ENCODE results near the gene PPP1R12B.

- TF ChIP-seq CTCF (conservative IDR thresholded peaks at IDR 0.05; ENCODE audit: low read depth, low read length) (no peak), EZH2 (IDR thresholded peaks at IDR 0.05; ENCODE audit: borderline replicate concordance, low read depth, low read length, poor library complexity, severe bottlenecking) (no peak)
These were observed 232.1 kb downstream of the PPP1R12B start for GRCh38 chr1:202580619-202581018.

Data from A673 (cell line).